ENCODE data around the gene RTF1.

The RTF1 gene

GRCh38 chr15:41517895-41518449 lies 101.1 kb downstream of the RTF1 start:
- no peak for TF ChIP-seq CTCF (IDR thresholded peaks at IDR 0.05; ENCODE audit: low read depth, low read length)
- no peak overlapping the region for H3K4me3 ChIP-seq (ENCODE audit: low read depth, low read length)

GRCh38 chr15:41520636-41521035 lies 103.7 kb downstream of the RTF1 start:
- no peak overlapping the region for H3K4me3 ChIP-seq (ENCODE audit: low read depth, low read length)
- no peak for TF ChIP-seq CTCF (IDR thresholded peaks at IDR 0.05; ENCODE audit: low read depth, low read length)

GRCh38 chr15:41521614-41522013 lies 104.7 kb downstream of the RTF1 start:
- no peak for TF ChIP-seq CTCF (IDR thresholded peaks at IDR 0.05; ENCODE audit: low read depth, low read length)
- no peak overlapping the region for H3K4me3 ChIP-seq (ENCODE audit: low read depth, low read length)

GRCh38 chr15:41523097-41523496 lies 106.2 kb downstream of the RTF1 start:
- TF ChIP-seq CTCF (IDR thresholded peaks at IDR 0.05; ENCODE audit: low read depth, low read length): no peak
- no peak overlapping the region for H3K4me3 ChIP-seq (ENCODE audit: low read depth, low read length)

GRCh38 chr15:41530363-41530956 lies 113.6 kb downstream of the RTF1 start:
- H3K4me3 ChIP-seq (ENCODE audit: low read depth, low read length): no peak overlapping the region
- TF ChIP-seq CTCF (IDR thresholded peaks at IDR 0.05; ENCODE audit: low read depth, low read length): no peak
